IMR-90 (cell line): ENCODE data around the gene QARS1. TPM values are rescaled to one million over a fixed set of nuclear protein-coding genes. Genes with fewer than 3 reads are reported as not detected.

Experiments
- ATAC-seq: fragments of 200-7000 bp; cut with Tn5 transposase; 2 replicates; pipeline ENCODE4 v1.9.1; 2020; ENCODE audit warnings: low read depth, mild to moderate bottlenecking, moderate library complexity
- BruUV-seq: library from RNA; stranded (reverse); fragments of 400-500 nt; replicated peaks from 2 replicates; lab custom pipeline; 2021; lab: Mats Ljungman, UMichigan
- CTCF ChIA-PET: fragments of 300-600 bp; formaldehyde crosslinking; extraction: SDS; loops from one replicate; lab custom pipeline; 2021; ENCODE audit warnings: antibody characterized with exemption; lab: Yijun Ruan, JAX
- POLR2A ChIA-PET: fragments of 300-600 bp; sonication (Branson Sonifier 250); formaldehyde crosslinking; loops from one replicate; lab custom pipeline; 2022; ENCODE audit warnings: antibody characterized with exemption; ENCODE audit not compliant: unreplicated experiment; lab: Charles Lee
- DNase-seq: peaks from one replicate; pipeline ENCODE4 v3.0.0; 2013
- H2AFZ ChIP-seq: replicated peaks from 2 replicates; pipeline ENCODE3; 2013; ENCODE audit warnings: low read length, mild to moderate bottlenecking; ENCODE audit not compliant: poor library complexity
- H2AK5ac ChIP-seq: 2 replicates; pipeline ENCODE4 v1.6.1; 2013; ENCODE audit warnings: low read depth, low read length, inconsistent platforms
- H2AK9ac ChIP-seq: replicated peaks from 2 replicates; pipeline ENCODE3; 2013; ENCODE audit warnings: mild to moderate bottlenecking, low read depth, low read length, moderate library complexity; ENCODE audit not compliant: poor library complexity
- H2BK120ac ChIP-seq: 2 replicates; pipeline ENCODE4 v1.6.1; 2013; ENCODE audit warnings: low read depth, low read length, inconsistent platforms
- H2BK15ac ChIP-seq: 3 replicates; pipeline ENCODE4 v1.6.1; 2013; ENCODE audit warnings: low read depth, low read length, inconsistent platforms
- H2BK20ac ChIP-seq: 2 replicates; pipeline ENCODE4 v1.6.1; 2013; ENCODE audit warnings: low read depth, mild to moderate bottlenecking, inconsistent platforms, low read length, moderate library complexity
- H2BK5ac ChIP-seq: 2 replicates; pipeline ENCODE4 v1.6.1; 2013; ENCODE audit warnings: mild to moderate bottlenecking, low read depth, low read length, inconsistent platforms; ENCODE audit not compliant: poor library complexity, severe bottlenecking
- H3K14ac ChIP-seq: replicated peaks from 2 replicates; pipeline ENCODE4 v1.6.1; 2013; ENCODE audit warnings: low read depth, low read length, inconsistent platforms
- H3K18ac ChIP-seq: 2 replicates; pipeline ENCODE4 v1.6.1; 2013; ENCODE audit warnings: low read depth, low read length, control low read depth
- H3K23ac ChIP-seq: 2 replicates; pipeline ENCODE4 v1.6.1; 2013; ENCODE audit warnings: low read depth, low read length, inconsistent platforms
- H3K27ac ChIP-seq: 2 replicates; pipeline ENCODE4 v1.5.1; 2013; ENCODE audit warnings: mild to moderate bottlenecking, control low read depth, low read length; ENCODE audit not compliant: insufficient read depth
- H3K27me3 ChIP-seq: 2 replicates; pipeline ENCODE4 v1.6.1; 2013; ENCODE audit warnings: low read length; ENCODE audit not compliant: control insufficient read depth, insufficient read depth
- H3K36me3 ChIP-seq: 2 replicates; pipeline ENCODE4 v1.6.1; 2013; ENCODE audit warnings: low read length, mixed read lengths; ENCODE audit not compliant: control insufficient read depth, insufficient read depth
- H3K4ac ChIP-seq: 2 replicates; pipeline ENCODE4 v1.6.1; 2013; ENCODE audit warnings: low read depth, low read length, inconsistent platforms
- H3K4me1 ChIP-seq: 2 replicates; pipeline ENCODE4 v1.6.1; 2013; ENCODE audit warnings: low read length, mixed read lengths; ENCODE audit not compliant: control insufficient read depth, insufficient read depth
- H3K4me2 ChIP-seq: 2 replicates; pipeline ENCODE4 v1.6.1; 2013; ENCODE audit warnings: low read depth, mild to moderate bottlenecking, control low read depth, low read length, moderate library complexity
- H3K4me3 ChIP-seq: 2 replicates; pipeline ENCODE4 v1.5.1; 2013; ENCODE audit warnings: low read depth, mild to moderate bottlenecking, control low read depth, low read length, moderate library complexity; ENCODE audit not compliant: insufficient read depth
- H3K56ac ChIP-seq: 2 replicates; pipeline ENCODE4 v1.6.1; 2013; ENCODE audit warnings: low read length, inconsistent platforms; ENCODE audit not compliant: insufficient read depth; ENCODE audit errors: extremely low read depth
- H3K79me1 ChIP-seq, 2 experiments: 2 replicates each; pipeline ENCODE4 v1.6.1; 2013; ENCODE audit warnings: low read length in 2 of 2, inconsistent platforms in 1 of 2, low read depth in 1 of 2
- H3K9ac ChIP-seq: 2 replicates; pipeline ENCODE4 v1.6.1; 2013; ENCODE audit warnings: low read depth, low read length, control low read depth
- H3K9me1 ChIP-seq: 2 replicates; pipeline ENCODE4 v1.6.1; 2013; ENCODE audit warnings: low read length, inconsistent platforms; ENCODE audit not compliant: insufficient read depth
- H3K9me3 ChIP-seq: 2 replicates; pipeline ENCODE4 v1.6.1; 2013; ENCODE audit warnings: low read length; ENCODE audit not compliant: control insufficient read depth, insufficient read depth
- H4K20me1 ChIP-seq: 2 replicates; pipeline ENCODE4 v1.6.1; 2013; ENCODE audit warnings: low read length, inconsistent platforms; ENCODE audit not compliant: insufficient read depth
- H4K5ac ChIP-seq: 2 replicates; pipeline ENCODE4 v1.6.1; 2013; ENCODE audit warnings: mild to moderate bottlenecking, low read depth, low read length, control low read depth
- H4K8ac ChIP-seq, 2 experiments: 2 replicates each; pipeline ENCODE4 v1.6.1; 2013; ENCODE audit warnings: low read depth in 2 of 2, low read length in 2 of 2, control low read depth in 1 of 2, inconsistent platforms in 1 of 2
- H4K91ac ChIP-seq: 2 replicates; pipeline ENCODE4 v1.6.1; 2013; ENCODE audit warnings: low read depth, low read length, inconsistent platforms; ENCODE audit not compliant: insufficient read depth
- BHLHE40 ChIP-seq: fragments of 150-350 bp; IDR thresholded peaks from 2 replicates; pipeline ENCODE4 v1.6.1; 2016; ENCODE audit warnings: mild to moderate bottlenecking, low read depth, low read length
- CEBPB ChIP-seq: IDR thresholded peaks from 2 replicates; pipeline ENCODE4 v1.6.1; 2012; ENCODE audit warnings: low read depth, low read length, improper control_type of control experiment
- CHD1 ChIP-seq: IDR thresholded peaks from 2 replicates; pipeline ENCODE4 v1.6.1; 2012; ENCODE audit warnings: low read depth, low read length, improper control_type of control experiment
- CTCF ChIP-seq: conservative IDR thresholded peaks from 2 replicates; pipeline ENCODE4 v1.5.1; 2012; ENCODE audit warnings: mild to moderate bottlenecking, low read depth, low read length, improper control_type of control experiment
- FOS ChIP-seq: fragments of 150-350 bp; IDR thresholded peaks from 2 replicates; pipeline ENCODE4 v1.6.1; 2016; ENCODE audit warnings: low read depth, low read length
- MAFK ChIP-seq: IDR thresholded peaks from 2 replicates; pipeline ENCODE4 v1.6.1; 2012; ENCODE audit warnings: low read depth, low read length, improper control_type of control experiment
- MAZ ChIP-seq: IDR thresholded peaks from 2 replicates; pipeline ENCODE4 v1.6.1; 2012; ENCODE audit warnings: low read depth, mild to moderate bottlenecking, low read length, improper control_type of control experiment, moderate library complexity, borderline replicate concordance
- MXI1 ChIP-seq: IDR thresholded peaks from 2 replicates; pipeline ENCODE4 v1.6.1; 2012; ENCODE audit warnings: low read depth, mild to moderate bottlenecking, low read length, moderate library complexity, borderline replicate concordance
- POLR2A ChIP-seq: IDR thresholded peaks from 2 replicates; pipeline ENCODE4 v1.6.1; 2012; ENCODE audit warnings: mild to moderate bottlenecking, low read depth, low read length
- RAD21 ChIP-seq: IDR thresholded peaks from 2 replicates; pipeline ENCODE4 v1.6.1; 2012; ENCODE audit warnings: low read length, improper control_type of control experiment
- USF2 ChIP-seq: fragments of 150-350 bp; IDR thresholded peaks from 2 replicates; pipeline ENCODE4 v1.6.1; 2017; ENCODE audit warnings: mild to moderate bottlenecking, antibody characterized with exemption, low read length, low read depth
- WGBS, 2 experiments: methylation state at CpG; one replicate each; pipeline versions ENCODE4 v1.1.5 to v1.1.7; 2013; ENCODE audit warnings: missing lambda C conversion rate in 2 of 2; ENCODE audit not compliant: insufficient read length in 1 of 2; ENCODE audit errors: extremely low coverage in 2 of 2; 5-methylcytosine and 5-hydroxymethylcytosine counted together
- dilution Hi-C: fragments of 300-500 bp; cut with HindIII; formaldehyde crosslinking; loops from one replicate; pipeline ENCODE4 v1.14.3; 2018; ENCODE audit warnings: low sequenced_read_pairs; ENCODE audit not compliant: unreplicated experiment
- in situ Hi-C: fragments of 300-500 bp; cut with MboI; formaldehyde crosslinking; loops from 3 replicates; pipeline ENCODE4 v1.14.3; 2019; ENCODE audit warnings: low sequenced_read_pairs, inconsistent platforms, mixed read lengths
- intact Hi-C: fragments of 100-400 bp; cut with micrococcal nuclease; formaldehyde crosslinking; loops from 2 replicates; pipeline ENCODE4 v1.10.0; 2022
- polyA plus RNA-seq, 3 experiments: library from polyadenylated mRNA; depleted of rRNA; stranded (reverse); fragments of >200 nt; gene quantifications; 2 replicates each; pipeline ENCODE4 v1.2.3, GENCODE V29; 2012; ENCODE audit warnings: low replicate concordance in 1 of 3
- total RNA-seq: library from RNA; depleted of rRNA; stranded (reverse); fragments of >200 nt; gene quantifications from 2 replicates; pipeline ENCODE4 v1.2.3, GENCODE V29; 2012

Gene QARS1
- total and polyA plus RNA-seq, 2 of the 4 experiments (the other 2 are of a cell fraction): 354 to 396 TPM

GRCh38 chr3:49092938-49093852 is 11.4 kb downstream of the QARS1 start:
- TF ChIP-seq RAD21: no peak
- TF ChIP-seq FOS: no peak
- 0 out of 2 replicates have a peak, but pooled peaks have one; percentile 11 for TF ChIP-seq MAFK
- 0 out of 2 replicates have a peak, but pooled peaks have one; percentile 17 for TF ChIP-seq USF2
- TF ChIP-seq POLR2A: peak; percentile 80
- TF ChIP-seq MXI1: no peak
- no peak for TF ChIP-seq CTCF
- peak; percentile 83; the same call in 1 of the 2 replicates for TF ChIP-seq CHD1
- TF ChIP-seq MAZ: peak; percentile 72; the same call in 1 of the 2 replicates
- TF ChIP-seq CEBPB: peak; percentile 11; the same call in 1 of the 2 replicates
- TF ChIP-seq BHLHE40: no peak
- Histone ChIP-seq H3K14ac (peak overlapping the region; percentile 95), H3K56ac (peak overlapping the region; percentile 77), H2BK5ac (peak overlapping the region; percentile 79), H3K4me1 (peaks cover 2% of the 10 kb centered on the region; the same call in 1 of the 2 replicates), H3K36me3 (peaks cover 16% of the 10 kb centered on the region), H3K18ac (peak overlapping the region; percentile 33), H2BK120ac (peak overlapping the region; percentile 30; the same call in 1 of the 2 replicates), H4K8ac (peak overlapping the region; percentile 83 to 88), H4K20me1 (peaks cover 33% of the 10 kb centered on the region), H3K4ac (peak overlapping the region; percentile 92), H3K9me1 (no peaks in the 10 kb centered on the region), H3K9me3 (no peaks in the 10 kb centered on the region), H3K23ac (peak overlapping the region; percentile 94), H2AK5ac (peak overlapping the region; percentile 80), H3K9ac (peak overlapping the region; percentile 97), H2BK15ac (no peak overlapping the region), H3K27me3 (no peaks in the 10 kb centered on the region), H2AK9ac (peak overlapping the region; percentile 94), H3K79me1 (peaks cover 0 to 33% of the 10 kb centered on the region in 2 experiments; a peak in 2 of 4 replicates), H3K4me2 (peak overlapping the region; percentile 93), H3K4me3 (peak overlapping the region; percentile 85), H4K91ac (peak overlapping the region; percentile 77), H4K5ac (peak overlapping the region; percentile 72), H2AFZ (peak overlapping the region; percentile 95), H2BK20ac (no peak overlapping the region), H3K27ac (peak overlapping the region; percentile 82)
- WGBS, 2 experiments: 0% methylated on average over 5 of the region's 86 CpGs; no CpG with 5 or more reads in 1 of the 2 experiments
- DNase-seq (peak; percentile 89), ATAC-seq (peak; percentile 38)
- intact Hi-C loops: loop anchor here (5.0 kb wide), 3 partner anchors 51 to 246 kb away; partner anchors contain the start of genes NDUFAF3 and PRKAR2A
- CTCF ChIA-PET: interaction anchor here (1.4 to 1.9 kb wide), 5 partner anchors 11 to 105 kb away, joined by 4 to 17 read pairs (median 5); partner anchors contain the start of genes KLHDC8B, P4HTM, QARS1 and WDR6
- no TSS peak for BruUV-seq
- dilution Hi-C loops: no loop called here
- in situ Hi-C loops: no loop called here
- POLR2A ChIA-PET: interaction anchor here (0.6 to 3.1 kb wide), 3 partner anchors 13 to 71 kb away, joined by 3 to 25 read pairs (median 4); partner anchors contain the start of gene NDUFAF3
